GM18498 (cell line): ENCODE data around the gene LRFN5.
"Not testable (repeated sequence)": the region's sequence is repeated elsewhere in the genome, so short reads cannot be mapped to it uniquely, and the experiment has no call there.

ENCODE experiments used
- ATAC-seq: cut with Tn5 transposase; IDR thresholded peaks from one replicate; pipeline ENCODE4 v1.9.1; 2021; ENCODE audit warnings: mild to moderate bottlenecking, moderate library complexity; ENCODE audit not compliant: unreplicated experiment

The LRFN5 gene

GRCh38 chr14:41606532-41607303, at the start of gene LRFN5:
LRFN5 (plus strand) TSS chr14:41606876.
- ATAC-seq = peak; percentile 63

DNA sequence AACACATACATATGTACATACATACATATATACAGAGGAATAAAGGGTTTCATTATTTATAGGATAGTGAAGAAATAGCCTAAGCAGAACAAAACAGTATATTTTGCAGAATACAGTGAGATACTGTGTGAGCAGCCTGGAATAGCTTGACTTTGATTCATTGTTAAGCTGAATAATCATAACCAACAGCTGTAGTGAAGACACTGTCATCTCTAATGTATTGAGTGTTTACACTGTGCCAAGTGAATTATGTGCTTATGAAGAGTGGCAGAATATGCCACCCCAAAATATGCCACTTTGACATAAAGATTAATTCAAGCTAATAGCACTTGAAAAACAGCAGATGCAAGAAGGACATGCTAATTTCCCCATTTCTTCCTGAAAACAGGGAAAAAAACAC, 48.2 kb upstream of the LRFN5 start:
- no peak for ATAC-seq

GRCh38 chr14:41566864-41567263, 39.8 kb upstream of the LRFN5 start:
- not testable (repeated sequence) for ATAC-seq

- ATAC-seq = no peak
Measured at GRCh38 chr14:41568979-41569378, 37.7 kb upstream of the LRFN5 start.

DNA sequence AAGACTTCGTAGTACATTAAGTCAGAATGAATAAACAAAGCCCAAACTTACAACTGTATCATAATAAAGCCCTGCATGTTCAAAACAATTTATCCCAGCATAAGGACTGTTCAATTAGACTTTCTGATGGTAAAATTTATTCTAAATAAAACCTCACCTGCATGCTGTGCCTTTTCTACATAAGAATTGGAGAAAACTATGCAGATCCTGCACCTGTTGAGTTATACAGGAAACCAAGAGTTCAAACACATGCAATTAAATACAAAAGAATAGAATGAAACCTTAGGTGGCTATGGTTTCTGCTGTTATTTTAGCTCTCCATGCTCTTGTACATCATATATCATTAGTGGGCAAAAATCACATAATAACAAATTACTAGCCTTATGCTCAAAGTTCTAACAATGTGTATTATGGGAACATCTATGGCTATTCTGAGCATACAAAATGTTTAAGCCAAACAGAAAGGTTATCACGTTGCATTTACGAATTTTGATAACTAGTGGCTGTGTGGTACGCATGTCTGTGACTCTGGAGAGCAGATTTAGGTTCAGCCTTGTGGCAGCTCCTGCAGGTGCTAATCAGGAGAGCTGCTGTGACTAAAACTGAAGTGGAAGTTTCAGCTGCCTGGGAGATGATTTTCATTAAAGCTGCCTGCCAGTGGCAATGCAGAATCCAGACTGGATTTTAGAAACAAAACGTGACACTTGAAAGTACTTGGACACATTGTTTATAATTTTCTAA, 36.1 kb upstream of the LRFN5 start:
- no peak for ATAC-seq

DNA sequence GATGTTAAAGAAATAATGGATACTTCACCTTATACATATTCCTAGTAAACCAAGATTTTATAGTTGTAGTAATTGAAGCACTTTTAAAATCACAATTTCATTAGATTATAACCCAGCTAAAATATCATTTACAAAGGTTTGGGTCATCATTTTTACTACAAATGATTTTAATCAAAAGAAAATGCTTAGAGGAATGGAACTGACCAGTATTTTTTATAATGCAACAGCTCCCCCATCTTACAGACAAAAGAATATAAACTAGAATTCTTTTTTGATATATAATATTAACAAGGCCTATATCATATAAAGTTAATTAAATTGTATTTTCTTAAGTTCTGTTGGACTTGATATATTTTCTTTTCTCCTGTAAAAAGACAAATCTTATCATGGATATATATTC, 20.4 kb upstream of the LRFN5 start:
- ATAC-seq = no peak

DNA sequence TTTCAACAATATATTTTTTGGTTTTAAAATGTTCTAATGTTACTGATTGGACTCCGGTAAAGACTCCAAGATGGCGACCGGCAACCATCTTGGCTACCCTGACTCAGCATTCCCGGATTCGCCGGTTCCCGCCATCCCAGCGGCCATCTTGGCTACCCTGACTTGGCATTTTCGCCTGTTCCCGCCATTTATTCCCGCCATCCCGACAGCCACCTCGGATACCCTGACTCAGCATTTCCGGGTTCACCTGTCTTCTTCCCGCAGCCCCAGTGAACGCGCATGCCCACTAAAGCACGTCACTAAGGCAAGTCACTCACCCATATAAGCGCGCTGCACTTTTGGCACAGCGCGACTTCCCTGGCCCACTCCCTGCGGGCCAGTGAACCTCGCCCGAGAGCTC, 9.0 kb upstream of the LRFN5 start:
- no peak for ATAC-seq

- not testable (repeated sequence) for ATAC-seq
Measured at GRCh38 chr14:41599805-41600385, 6.8 kb upstream of the LRFN5 start.

GRCh38 chr14:41604721-41605531, 1.8 kb upstream of the LRFN5 start:
- ATAC-seq = no peak

DNA sequence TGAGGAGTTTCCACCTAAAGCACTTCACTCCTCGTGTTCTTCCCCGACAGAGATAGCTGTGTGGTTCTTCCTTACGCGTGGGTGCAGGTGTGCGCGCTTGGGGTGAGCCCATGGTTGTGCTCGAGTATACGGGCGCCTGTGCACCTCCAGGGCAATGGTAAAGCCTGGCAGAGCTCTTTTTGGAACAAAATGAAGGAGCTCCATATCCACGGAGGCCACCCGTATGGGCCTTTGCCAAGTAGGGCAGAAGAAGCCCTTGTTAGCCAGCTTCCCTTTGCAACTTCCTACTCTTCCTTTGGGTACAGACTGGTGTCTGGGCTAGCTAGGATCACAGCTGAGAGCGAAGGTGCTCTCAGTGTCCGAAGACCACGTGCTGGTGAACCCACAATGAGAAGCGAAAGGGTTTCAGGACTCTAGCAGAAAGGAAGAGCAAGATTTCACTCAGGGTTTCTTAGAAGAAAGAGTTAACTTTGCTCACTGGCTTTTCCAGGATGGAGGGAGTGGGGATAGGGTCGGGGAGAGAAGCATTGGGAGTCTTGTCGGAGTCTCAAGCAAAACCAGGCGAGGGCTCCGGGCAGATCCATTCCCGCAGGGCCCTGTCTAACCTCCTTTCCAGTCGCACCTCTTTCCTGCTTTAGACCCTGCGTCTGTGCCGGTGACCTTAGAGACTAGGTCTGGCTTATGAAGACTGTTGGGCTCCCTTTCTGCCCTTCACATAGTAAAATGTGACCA, 960 bp upstream of the LRFN5 start:
- ATAC-seq = peak; percentile 49

GRCh38 chr14:41606282-41606531, 469 bp upstream of the LRFN5 start:
- no peak for ATAC-seq

DNA sequence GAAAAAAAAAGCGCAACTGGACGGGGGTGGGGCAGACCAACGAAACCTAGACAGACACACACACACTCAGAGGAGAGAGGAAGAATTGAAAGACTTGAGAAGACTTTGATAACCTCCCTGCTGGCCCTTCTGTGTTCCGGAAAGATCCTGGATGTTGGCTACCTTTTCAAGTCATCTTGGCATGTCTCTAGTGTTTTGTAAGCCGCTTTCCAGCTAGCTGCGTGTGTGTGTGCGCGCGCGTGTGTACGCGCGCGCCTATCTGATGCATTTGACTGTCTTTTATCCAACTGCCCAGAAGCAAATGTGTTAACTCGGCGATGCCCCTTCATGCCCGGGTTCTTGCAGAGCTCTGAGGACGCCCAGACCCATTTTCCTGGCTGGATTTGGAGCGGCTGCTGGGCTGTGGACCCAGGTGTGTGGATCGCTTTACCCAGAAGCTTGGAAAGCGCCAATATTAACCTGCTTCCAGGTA, 664 bp downstream of the LRFN5 start:
- no peak for ATAC-seq

GRCh38 chr14:41607966-41608663, 1.4 kb downstream of the LRFN5 start:
- ATAC-seq = no peak

DNA sequence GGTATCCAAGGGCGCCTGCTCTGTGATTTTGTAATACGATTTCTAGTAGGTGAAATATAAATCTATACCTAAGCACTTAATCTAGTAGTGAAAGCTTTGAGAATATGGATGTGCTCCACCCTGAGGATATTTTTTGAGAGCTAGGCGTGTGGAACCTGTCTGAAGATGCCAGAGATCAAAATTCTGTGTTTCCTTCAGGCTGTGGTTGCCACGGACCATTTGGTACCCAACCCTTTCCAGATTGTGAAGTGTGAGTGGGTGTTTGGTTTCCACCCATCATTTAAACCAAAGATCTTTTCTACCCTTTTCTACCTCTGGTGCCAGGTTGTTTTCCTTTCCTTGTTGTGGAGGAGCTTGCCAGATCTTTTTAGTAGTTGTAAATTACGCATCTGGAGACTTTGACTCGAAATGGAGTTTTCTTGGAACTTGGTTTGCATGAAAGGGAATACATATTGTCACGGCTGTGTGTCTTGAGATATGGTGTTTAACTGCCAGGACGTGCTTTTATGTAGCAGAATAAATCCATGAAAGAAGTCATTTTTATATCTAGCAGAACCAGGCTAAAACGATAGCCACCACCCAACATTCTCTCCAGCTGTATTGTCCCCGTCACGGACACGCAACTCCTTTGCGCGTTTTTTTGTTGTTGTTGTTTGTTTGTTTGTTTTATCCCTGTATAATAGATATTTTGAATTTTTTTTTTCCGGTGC, 2.2 kb downstream of the LRFN5 start:
- ATAC-seq = no peak

GRCh38 chr14:41609704-41610183, 3.1 kb downstream of the LRFN5 start:
- ATAC-seq = no peak

GRCh38 chr14:41615011-41615595, 8.4 kb downstream of the LRFN5 start:
- ATAC-seq = no peak

DNA sequence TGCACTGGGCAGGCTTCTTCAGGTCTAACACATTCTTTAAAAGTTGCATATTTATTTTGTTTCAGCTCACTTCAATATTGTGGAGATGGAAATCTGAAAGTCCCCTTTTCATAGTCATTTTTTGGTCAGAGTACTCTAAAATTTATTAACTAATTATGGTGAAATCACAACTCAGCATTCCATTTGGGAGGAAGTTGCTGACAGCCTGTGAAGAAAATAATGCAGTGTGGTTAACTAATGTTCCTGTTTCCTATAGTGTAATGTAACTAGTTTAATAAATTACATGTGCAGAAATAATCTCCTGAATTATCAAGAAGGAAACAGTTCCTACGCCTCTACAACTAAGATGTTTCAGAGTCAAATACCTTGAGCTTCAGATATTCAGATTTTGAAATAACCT, 17.1 kb downstream of the LRFN5 start:
- no peak for ATAC-seq

GRCh38 chr14:41629876-41630275, 23.2 kb downstream of the LRFN5 start:
- ATAC-seq = no peak

DNA sequence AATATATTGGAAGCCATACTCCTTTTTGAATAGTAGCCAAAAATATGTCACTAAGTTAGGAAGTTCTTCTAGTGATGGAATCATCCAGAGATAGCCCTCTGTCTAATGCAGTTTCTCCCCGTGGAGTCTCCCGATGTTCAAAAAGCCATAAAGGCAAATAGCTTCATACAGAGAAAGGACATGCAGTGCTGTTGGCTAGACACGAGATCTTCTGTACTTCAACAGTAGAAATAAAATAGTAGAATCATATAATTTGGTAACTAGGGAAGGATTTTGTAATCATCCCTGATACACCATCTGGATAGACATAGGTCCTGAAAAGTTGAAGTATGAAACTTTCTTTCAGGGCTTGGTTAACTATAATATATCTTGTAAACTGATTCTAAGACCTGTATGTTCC, 27.6 kb downstream of the LRFN5 start:
- no peak for ATAC-seq
